Hepatocyte (in vitro differentiated cells): ENCODE measurements around the gene GPR180.

Experiments used
- EZH2phosphoT487 ChIP-seq: fragments of 200-600 bp; sonication (generic); IDR thresholded peaks from one replicate; pipeline ENCODE4 v1.6.1; 2018; ENCODE audit warnings: antibody characterized with exemption, mild to moderate bottlenecking, low read depth, moderate library complexity; ENCODE audit not compliant: unreplicated experiment, severe bottlenecking
- TF ChIP-seq, protein P1 (sequence below): fragments of 200-600 bp; sonication (generic); IDR thresholded peaks from 2 replicates; pipeline ENCODE4 v1.5.1; 2016; ENCODE audit warnings: antibody characterized with exemption, mild to moderate bottlenecking; ENCODE audit not compliant: poor library complexity

DNA sequence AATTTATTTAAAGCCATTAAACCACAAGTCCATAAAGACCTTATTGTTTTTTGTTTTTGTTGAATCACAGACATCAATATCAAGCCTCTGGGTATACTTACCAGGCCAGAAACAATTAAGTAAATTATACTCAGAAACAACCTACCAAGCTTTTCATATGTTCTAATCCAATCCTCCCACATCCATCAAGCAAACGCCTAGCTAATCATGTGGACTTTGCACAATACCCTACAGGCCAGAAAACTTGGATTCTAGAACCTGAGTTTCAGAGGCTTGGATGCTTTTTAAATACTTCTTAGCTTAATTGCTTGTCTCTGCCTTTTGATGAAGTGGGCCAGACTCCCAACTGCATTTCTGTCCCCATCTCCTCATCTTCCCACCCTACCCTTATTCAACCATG is 45.6 kb upstream of the GPR180 start:
- TF ChIP-seq, protein P1, sequence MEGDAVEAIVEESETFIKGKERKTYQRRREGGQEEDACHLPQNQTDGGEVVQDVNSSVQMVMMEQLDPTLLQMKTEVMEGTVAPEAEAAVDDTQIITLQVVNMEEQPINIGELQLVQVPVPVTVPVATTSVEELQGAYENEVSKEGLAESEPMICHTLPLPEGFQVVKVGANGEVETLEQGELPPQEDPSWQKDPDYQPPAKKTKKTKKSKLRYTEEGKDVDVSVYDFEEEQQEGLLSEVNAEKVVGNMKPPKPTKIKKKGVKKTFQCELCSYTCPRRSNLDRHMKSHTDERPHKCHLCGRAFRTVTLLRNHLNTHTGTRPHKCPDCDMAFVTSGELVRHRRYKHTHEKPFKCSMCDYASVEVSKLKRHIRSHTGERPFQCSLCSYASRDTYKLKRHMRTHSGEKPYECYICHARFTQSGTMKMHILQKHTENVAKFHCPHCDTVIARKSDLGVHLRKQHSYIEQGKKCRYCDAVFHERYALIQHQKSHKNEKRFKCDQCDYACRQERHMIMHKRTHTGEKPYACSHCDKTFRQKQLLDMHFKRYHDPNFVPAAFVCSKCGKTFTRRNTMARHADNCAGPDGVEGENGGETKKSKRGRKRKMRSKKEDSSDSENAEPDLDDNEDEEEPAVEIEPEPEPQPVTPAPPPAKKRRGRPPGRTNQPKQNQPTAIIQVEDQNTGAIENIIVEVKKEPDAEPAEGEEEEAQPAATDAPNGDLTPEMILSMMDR, result no peak
- no peak for TF ChIP-seq EZH2phosphoT487
